ENCODE results near the gene WNT5A.

The WNT5A gene

DNA sequence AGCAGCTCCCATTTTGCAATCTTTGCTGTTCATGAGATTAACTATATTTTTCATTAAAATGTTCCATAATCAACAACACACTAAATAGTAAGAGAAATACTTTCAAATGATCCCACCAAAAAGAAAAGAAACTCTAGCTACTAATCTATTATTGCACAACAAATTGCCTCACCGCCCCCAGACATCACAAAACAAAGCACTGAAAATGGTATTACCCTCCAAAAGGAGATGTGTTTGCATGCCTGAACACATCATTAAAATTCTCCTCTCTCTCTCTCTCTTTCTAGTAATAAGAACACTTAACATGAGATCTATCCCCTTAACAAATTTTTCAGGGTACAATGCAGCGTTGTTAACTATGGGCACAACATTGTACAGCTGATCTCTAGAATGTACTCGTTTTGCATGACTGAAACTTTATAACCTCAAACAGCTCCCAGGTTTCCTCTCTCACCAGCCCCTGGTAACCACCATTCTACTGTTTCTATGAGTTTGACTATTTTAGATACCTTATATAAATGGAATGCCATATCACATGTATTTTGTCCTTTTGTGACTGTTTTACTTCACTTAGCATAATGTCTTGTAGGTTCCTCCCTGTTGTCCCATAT, 33.1 kb downstream of the WNT5A start:
- Mint-ChIP-seq H3K4me3 (no peak overlapping the region), H3K4me1 (no peaks in the 10 kb centered on the region), H3K9me3 (peaks cover 6% of the 10 kb centered on the region), H3K36me3 (no peaks in the 10 kb centered on the region), H3K27ac (no peak overlapping the region)
- DNase-seq (ENCODE audit: low spot score in 2 of 2) (no peak), ATAC-seq (no peak)

DNA sequence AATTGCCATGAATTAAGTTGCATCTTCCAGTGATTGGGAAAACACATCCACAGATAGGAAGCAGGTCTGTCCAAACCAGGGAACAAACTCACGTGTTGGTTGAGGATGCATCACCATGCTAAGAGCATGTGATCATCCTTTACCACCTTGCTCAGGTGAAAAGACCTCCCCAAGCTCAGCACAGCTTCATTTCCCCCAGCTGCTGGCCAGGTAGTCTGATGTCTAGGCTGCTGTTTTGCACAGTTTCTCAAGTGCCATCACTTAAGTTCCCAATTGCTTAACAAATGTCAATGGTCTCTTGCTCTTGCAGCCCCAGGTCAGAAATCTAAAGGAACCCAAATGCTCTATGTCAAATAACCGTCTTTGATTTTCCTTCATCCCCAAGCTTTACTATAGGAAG, 34.2 kb downstream of the WNT5A start:
- ATAC-seq (no peak), DNase-seq (ENCODE audit: low spot score in 2 of 2) (no peak)
- Mint-ChIP-seq H3K36me3 (no peaks in the 10 kb centered on the region), H3K9me3 (peaks cover 6% of the 10 kb centered on the region), H3K4me3 (no peak overlapping the region), H3K4me1 (no peaks in the 10 kb centered on the region), H3K27ac (no peak overlapping the region)

DNA sequence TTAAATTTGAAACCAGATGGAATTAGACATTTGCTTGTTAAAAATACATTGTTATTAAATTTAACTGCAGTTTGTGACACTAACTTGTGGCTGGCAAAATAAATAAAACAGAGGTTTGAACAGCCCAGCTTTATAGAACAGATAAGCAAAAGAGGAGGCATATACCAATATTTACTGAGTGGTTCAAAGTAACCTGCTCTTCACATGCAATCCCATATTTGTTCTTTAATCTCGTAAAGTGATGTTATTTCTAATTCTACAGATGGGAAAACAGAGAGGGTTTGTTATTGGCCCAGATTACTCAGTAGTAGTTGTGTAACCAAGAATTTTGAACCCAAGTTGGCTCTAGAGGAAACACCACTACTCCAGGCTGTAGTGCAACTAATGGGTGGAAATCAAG, 37.6 kb downstream of the WNT5A start:
- ATAC-seq: no peak
- Mint-ChIP-seq H3K4me3 (no peak overlapping the region), H3K4me1 (no peaks in the 10 kb centered on the region), H3K27ac (no peak overlapping the region), H3K36me3 (no peaks in the 10 kb centered on the region), H3K9me3 (peaks cover 6% of the 10 kb centered on the region)
- no peak for DNase-seq (ENCODE audit: low spot score in 2 of 2)

DNA sequence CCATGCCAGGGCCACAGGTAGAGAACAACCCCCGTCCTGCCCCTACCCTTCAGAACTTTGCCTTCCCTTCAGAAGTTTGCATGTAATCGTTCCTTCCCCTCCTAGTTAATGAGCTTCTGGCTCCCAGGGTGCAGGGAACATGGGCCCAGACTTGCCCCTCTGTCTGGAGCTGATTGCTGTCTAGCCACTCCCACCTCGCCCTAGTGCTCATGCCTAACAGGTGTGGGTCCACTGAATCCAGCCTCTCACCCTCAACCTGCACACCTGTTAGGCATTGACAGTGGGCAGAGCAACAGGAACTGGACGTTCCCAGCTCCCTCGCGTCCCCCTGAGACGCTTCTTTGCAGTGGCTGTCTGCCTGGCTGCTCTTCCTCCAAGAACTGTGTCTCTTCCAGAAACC, 40.3 kb downstream of the WNT5A start:
- Mint-ChIP-seq H3K36me3 (no peaks in the 10 kb centered on the region), H3K27ac (no peak overlapping the region), H3K4me3 (no peak overlapping the region), H3K4me1 (no peaks in the 10 kb centered on the region), H3K9me3 (peaks cover 3% of the 10 kb centered on the region)
- no peak for ATAC-seq
- DNase-seq (ENCODE audit: low spot score in 2 of 2): no peak

DNA sequence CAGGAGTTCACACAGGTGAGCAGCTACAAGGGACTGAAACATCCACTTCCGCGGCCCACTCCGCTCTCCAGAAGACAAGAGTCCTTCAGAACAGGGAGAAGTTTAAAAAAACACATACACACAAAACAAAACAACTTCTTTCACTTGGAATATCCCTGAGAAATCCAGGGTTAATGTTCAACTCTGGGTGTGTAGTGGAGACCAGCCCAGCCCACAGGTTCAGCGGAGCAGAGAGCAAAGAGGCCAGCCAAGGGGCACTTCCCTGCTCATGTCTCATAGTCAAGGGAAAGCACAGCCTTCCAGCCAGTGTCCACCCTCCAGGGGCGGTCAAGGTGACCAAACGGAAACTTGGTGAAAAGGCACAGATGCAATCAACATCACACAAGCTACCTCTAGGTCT, 41.6 kb downstream of the WNT5A start:
- no peaks in the 10 kb centered on the region for H3K4me1 Mint-ChIP-seq
- no peak overlapping the region for H3K27ac Mint-ChIP-seq
- no peak for ATAC-seq
- no peaks in the 10 kb centered on the region for H3K9me3 Mint-ChIP-seq
- no peak for DNase-seq (ENCODE audit: low spot score in 2 of 2)
- no peak overlapping the region for H3K4me3 Mint-ChIP-seq
- H3K36me3 Mint-ChIP-seq: no peaks in the 10 kb centered on the region

DNA sequence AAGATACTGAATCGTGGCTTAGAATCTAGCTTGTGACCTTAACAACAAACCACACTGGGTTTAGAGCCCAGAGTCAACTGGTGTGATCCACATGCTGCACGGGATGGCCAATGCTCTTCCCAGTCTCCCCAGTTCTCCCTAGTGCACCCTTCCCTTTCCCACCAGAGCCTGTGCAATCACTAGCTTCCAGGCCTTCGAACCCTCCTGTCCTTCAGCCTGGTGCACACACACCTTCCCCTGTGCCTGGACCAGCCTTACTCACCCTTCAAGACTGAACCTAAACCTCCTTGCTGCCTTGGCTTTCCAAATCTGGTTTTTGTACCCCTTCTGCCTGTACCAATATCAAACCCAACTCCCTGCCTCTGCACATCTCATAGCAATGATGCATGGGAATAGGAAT, 43.8 kb downstream of the WNT5A start:
- peaks cover 2% of the 10 kb centered on the region for H3K9me3 Mint-ChIP-seq
- DNase-seq (ENCODE audit: low spot score in 2 of 2) (no peak), ATAC-seq (no peak)
- H3K4me1 Mint-ChIP-seq: no peaks in the 10 kb centered on the region
- no peak overlapping the region for H3K4me3 Mint-ChIP-seq
- H3K36me3 Mint-ChIP-seq: no peaks in the 10 kb centered on the region
- no peak overlapping the region for H3K27ac Mint-ChIP-seq

DNA sequence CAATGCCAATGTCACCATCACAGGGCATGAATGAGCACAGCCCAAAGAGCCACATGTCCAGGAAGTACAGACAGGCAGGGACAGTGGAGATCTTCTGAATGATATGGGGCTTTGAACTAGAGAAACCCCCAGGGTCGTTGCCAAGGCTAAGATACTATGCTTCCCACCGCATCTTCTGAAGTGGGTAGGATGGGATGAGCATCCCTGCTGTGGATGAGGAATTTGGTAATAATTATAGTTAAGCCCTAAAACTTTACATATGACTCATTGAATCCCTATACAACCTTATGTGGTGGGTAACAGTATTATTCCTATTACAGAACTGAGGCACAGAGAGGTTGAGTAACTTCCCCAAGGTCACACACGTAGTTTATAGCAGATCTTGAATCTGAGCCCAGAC, 44.2 kb downstream of the WNT5A start:
- Mint-ChIP-seq H3K4me3 (no peak overlapping the region), H3K4me1 (no peaks in the 10 kb centered on the region), H3K27ac (no peak overlapping the region), H3K36me3 (no peaks in the 10 kb centered on the region), H3K9me3 (peaks cover 2% of the 10 kb centered on the region)
- ATAC-seq: no peak
- no peak for DNase-seq (ENCODE audit: low spot score in 2 of 2)

DNA sequence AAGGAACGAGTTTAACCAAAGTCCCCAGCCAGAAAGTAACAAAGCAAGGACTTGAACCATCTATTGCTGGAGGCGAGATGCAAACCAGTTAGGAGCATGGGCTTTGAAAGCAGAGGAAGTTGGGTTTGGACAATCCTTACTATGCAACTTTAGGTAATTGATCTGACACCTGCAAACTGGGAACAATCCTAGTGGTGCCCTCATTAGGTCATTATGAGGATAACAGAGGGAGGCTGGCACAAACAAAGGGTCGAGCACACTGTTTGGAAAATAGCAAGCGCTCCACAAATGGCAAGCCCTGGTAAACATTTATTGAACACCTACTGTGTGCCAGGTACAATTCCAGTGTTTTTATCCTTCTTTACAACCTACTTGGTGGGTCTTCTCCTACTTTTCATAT, 45.6 kb downstream of the WNT5A start:
- Mint-ChIP-seq H3K4me1 (no peaks in the 10 kb centered on the region), H3K4me3 (no peak overlapping the region), H3K27ac (no peak overlapping the region), H3K9me3 (peaks cover 2% of the 10 kb centered on the region), H3K36me3 (no peaks in the 10 kb centered on the region)
- ATAC-seq (no peak), DNase-seq (ENCODE audit: low spot score in 2 of 2) (no peak)

DNA sequence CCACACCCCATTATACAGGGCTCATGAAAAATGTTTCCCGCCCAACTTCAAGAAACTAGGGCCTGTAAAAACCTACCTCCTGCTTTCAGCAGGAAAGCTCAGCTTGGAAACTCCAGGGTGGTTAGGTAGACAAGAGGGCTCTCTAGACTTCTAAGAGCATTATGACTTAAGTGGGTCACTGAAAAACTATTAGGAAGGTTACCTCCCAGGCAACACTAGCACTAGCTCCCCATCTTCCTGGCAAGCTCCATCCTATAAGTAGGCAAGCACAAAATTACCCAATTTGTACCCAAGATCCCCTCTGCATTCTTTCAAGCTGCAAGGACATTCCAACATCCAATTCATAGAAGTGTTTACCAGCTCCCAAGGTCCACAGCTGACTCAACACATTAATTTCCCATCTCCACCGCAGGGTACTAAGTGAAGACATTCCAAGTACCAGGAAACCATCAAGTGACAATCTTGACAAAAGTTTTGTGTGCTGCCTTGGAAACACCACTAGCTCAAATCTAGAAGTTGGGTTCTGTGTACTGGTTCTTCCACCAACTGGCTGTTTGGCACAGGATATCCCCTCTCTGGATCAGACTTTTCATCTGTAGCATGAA, 46.9 kb downstream of the WNT5A start:
- DNase-seq (ENCODE audit: low spot score in 2 of 2): no peak
- H3K27ac Mint-ChIP-seq: no peak overlapping the region
- H3K4me3 Mint-ChIP-seq: no peak overlapping the region
- H3K4me1 Mint-ChIP-seq: no peaks in the 10 kb centered on the region
- H3K36me3 Mint-ChIP-seq: no peaks in the 10 kb centered on the region
- no peak for ATAC-seq
- H3K9me3 Mint-ChIP-seq: peaks cover 2% of the 10 kb centered on the region

DNA sequence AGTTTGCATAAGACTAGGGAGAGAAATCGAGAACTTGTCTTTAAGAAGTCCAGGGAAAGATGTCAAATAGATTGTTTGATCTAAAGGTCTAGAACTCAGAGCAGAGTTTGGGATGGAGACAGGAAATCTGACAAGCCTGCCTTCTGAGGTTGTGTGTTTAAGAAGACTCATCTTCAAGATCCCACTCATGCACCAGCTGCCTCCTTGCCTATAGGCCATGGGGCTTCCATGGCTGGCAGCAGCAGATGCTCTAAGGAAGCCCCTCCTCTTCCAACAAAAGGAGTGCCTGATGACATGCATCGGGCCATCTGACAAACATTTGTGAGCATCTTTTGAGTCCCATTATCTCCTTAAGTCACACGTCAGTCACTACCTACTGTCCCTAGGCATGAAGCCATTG, 47.4 kb downstream of the WNT5A start:
- Mint-ChIP-seq H3K4me3 (no peak overlapping the region), H3K36me3 (no peaks in the 10 kb centered on the region), H3K27ac (no peak overlapping the region), H3K4me1 (no peaks in the 10 kb centered on the region), H3K9me3 (peaks cover 2% of the 10 kb centered on the region)
- no peak for ATAC-seq
- no peak for DNase-seq (ENCODE audit: low spot score in 2 of 2)

DNA sequence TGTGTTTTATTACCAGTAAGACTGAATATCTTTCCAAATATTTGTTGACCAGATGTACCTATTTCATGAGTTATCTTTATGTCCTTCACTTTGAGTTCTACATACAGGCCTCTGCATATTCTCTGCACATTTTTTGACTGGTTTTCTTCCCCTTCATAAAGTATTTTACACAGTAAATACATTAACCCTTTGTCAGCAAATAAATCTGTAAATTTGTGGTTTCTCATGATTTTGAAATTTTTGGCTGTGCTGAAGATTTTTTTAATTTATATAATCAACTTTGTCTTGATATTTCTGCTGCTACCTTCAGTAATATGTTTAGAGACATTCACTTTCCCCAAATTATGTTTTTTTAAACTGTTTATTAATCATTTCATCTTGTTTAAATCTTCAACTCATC, 50.5 kb downstream of the WNT5A start:
- no peaks in the 10 kb centered on the region for H3K4me1 Mint-ChIP-seq
- H3K4me3 Mint-ChIP-seq: no peak overlapping the region
- no peak overlapping the region for H3K27ac Mint-ChIP-seq
- no peaks in the 10 kb centered on the region for H3K36me3 Mint-ChIP-seq
- peaks cover 5% of the 10 kb centered on the region for H3K9me3 Mint-ChIP-seq
- DNase-seq (ENCODE audit: low spot score in 2 of 2) (no peak), ATAC-seq (no peak)

DNA sequence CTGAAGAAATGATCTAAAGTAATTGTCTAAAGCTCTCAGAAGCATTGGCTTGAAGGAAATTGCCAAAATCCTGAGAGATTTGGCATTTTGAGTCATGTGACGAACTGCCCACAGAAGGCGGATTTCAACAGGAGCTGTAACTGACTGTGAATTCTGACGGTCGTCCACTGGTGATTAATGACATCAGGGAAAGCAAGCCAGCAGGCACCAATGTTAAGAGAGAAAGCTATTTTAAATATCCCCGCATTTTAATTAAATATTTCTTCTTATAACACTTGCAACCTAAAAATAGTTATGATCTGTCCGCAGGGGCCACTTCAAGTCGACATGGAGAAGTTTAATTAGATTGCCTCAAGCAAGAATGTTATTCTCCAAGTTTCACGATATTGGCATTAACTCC, 51.6 kb downstream of the WNT5A start:
- ATAC-seq: no peak
- no peaks in the 10 kb centered on the region for H3K4me1 Mint-ChIP-seq
- H3K27ac Mint-ChIP-seq: no peak overlapping the region
- H3K36me3 Mint-ChIP-seq: no peaks in the 10 kb centered on the region
- DNase-seq (ENCODE audit: low spot score in 2 of 2): no peak
- H3K4me3 Mint-ChIP-seq: no peak overlapping the region
- H3K9me3 Mint-ChIP-seq: peaks cover 5% of the 10 kb centered on the region

DNA sequence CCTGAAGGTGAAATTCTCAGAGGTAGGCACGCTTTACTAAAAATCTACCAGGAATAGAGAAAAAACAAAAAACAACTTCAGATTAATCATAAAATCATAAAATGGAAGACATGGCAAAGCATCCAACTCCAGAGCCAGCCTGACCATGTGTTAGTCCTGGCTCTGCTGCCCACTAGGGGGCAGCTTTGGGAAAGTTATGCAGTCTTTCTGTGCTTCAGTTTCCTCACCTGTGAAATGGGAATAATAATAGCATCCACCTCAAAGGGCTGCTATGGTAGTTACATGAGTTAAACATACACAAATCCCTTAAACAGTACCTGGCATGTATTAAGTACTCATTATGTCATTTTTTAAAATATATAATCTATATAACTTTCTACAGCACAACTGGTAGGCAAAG, 52.3 kb downstream of the WNT5A start:
- DNase-seq (ENCODE audit: low spot score in 2 of 2): no peak
- Mint-ChIP-seq H3K4me3 (no peak overlapping the region), H3K9me3 (peaks cover 5% of the 10 kb centered on the region), H3K4me1 (no peaks in the 10 kb centered on the region), H3K27ac (no peak overlapping the region), H3K36me3 (no peaks in the 10 kb centered on the region)
- no peak for ATAC-seq

DNA sequence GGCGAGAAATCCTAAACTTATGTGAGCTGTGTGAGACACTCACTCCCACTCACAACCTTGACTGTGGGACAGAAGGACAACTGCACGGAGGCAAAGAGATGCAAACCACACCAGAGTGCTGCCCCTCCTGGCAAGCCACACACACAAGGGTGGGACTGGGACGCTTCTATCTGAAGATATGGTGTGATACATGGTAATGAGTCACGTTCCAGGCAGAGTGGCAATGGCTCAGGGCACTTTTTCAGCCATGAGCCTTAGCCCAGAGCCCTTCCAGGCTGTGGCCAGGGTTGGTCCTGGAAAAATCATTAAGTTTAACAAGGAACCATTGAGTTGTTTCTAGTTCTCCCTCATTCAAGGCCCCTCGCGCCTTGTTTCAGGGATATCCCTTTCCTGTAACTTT, 56.1 kb downstream of the WNT5A start:
- Mint-ChIP-seq H3K4me3 (no peak overlapping the region), H3K4me1 (no peaks in the 10 kb centered on the region), H3K27ac (no peak overlapping the region), H3K36me3 (no peaks in the 10 kb centered on the region), H3K9me3 (peaks cover 8% of the 10 kb centered on the region)
- ATAC-seq (no peak), DNase-seq (ENCODE audit: low spot score in 2 of 2) (no peak)

DNA sequence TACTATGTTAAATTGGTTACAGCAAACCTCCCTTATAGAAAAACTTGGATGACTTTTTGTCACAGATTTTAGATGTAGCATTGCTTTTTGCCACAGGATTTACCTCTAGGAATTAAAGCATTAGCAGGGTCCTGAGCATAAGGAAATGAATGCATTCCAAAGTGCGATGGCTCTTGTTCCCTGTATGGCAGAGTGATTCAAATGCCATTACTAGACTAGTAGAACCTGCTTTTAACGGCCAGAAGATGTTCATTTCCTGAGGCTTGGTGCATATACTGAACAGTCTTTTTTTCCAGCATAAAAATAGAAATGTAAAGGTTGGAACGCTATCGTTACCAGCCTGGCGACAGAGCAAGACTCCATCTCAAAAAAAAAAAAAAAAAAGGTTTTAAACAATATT, 59.4 kb downstream of the WNT5A start:
- Mint-ChIP-seq H3K4me1 (no peaks in the 10 kb centered on the region), H3K36me3 (no peaks in the 10 kb centered on the region), H3K27ac (no peak overlapping the region), H3K9me3 (peaks cover 10% of the 10 kb centered on the region), H3K4me3 (no peak overlapping the region)
- DNase-seq (ENCODE audit: low spot score in 2 of 2) (no peak), ATAC-seq (no peak)

DNA sequence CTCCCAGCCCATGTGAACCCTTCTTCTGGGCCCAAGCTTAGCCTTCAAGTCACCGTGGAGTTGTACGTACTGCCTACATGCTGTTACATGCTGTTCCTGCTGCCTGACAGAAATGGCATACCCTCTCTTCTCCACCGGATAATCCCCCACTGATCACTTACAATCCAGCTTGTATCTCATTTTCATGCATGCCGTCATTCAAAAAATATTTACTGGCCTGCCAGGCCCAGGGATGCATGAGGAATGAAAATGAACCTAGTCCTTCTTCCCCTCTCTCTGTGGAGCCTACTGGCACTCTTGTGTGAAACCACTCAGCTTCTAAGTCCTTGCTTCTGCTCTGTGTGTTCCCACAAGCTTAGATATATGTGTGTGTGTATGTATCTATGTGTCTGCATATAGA, 60.6 kb downstream of the WNT5A start:
- Mint-ChIP-seq H3K36me3 (no peaks in the 10 kb centered on the region), H3K9me3 (peaks cover 10% of the 10 kb centered on the region), H3K4me3 (no peak overlapping the region), H3K27ac (no peak overlapping the region), H3K4me1 (no peaks in the 10 kb centered on the region)
- ATAC-seq (no peak), DNase-seq (ENCODE audit: low spot score in 2 of 2) (no peak)

DNA sequence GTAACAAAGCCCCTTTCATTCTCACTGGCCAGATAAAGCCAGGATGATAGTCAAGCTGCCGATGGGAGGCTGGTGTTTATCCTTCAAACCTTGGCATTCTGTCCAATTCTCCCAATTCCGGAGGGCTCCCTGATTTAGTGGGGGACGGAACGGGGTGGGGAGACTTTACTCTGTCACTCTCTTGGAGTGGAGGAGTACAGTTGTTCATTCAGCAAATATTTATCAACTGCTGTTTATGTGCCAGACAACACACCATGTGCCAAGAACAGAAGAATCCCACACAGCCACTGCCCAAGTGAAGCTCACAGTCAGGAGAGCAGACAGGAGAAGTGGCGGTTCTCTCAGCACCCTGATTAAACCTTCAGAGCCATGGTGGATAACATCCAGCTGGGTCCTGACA, 63.3 kb downstream of the WNT5A start:
- ATAC-seq: no peak
- H3K27ac Mint-ChIP-seq: no peak overlapping the region
- peaks cover 10% of the 10 kb centered on the region for H3K9me3 Mint-ChIP-seq
- no peak overlapping the region for H3K4me3 Mint-ChIP-seq
- DNase-seq (ENCODE audit: low spot score in 2 of 2): no peak
- no peaks in the 10 kb centered on the region for H3K4me1 Mint-ChIP-seq
- no peaks in the 10 kb centered on the region for H3K36me3 Mint-ChIP-seq
